ENCODE data around the gene SUFU. TPM values are rescaled to one million over a fixed set of nuclear protein-coding genes. Genes with fewer than 3 reads are reported as not detected.

The SUFU gene
- total RNA-seq, 1 donor from 2014 or later: 8.1 TPM

DNA sequence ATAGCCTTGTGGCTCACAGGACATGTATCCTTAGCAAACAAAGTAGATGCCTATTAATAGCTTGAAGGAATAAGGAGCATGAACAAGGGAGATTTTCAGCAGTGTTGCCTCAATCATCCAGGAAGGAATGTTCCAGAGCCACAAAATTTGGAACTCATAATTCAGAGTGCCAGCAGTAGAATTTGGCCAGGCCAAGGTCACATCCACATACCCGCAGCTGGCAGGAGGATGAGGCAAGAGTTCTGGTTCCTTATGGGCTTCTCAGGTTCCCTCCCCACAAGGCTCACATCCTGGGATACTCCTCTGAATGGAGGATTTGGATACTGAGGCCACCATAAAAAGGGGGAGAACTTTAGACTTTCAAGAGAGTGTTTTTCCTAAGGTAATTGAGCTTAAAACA, 45.8 kb downstream of the SUFU start:
- DNase-seq (ENCODE audit: low read depth): no peak

GRCh38 chr10:102550636-102551210, 47.0 kb downstream of the SUFU start:
- no peak for DNase-seq (ENCODE audit: low read depth)

GRCh38 chr10:102552533-102552932, 48.8 kb downstream of the SUFU start:
- DNase-seq (ENCODE audit: low read depth): no peak

DNA sequence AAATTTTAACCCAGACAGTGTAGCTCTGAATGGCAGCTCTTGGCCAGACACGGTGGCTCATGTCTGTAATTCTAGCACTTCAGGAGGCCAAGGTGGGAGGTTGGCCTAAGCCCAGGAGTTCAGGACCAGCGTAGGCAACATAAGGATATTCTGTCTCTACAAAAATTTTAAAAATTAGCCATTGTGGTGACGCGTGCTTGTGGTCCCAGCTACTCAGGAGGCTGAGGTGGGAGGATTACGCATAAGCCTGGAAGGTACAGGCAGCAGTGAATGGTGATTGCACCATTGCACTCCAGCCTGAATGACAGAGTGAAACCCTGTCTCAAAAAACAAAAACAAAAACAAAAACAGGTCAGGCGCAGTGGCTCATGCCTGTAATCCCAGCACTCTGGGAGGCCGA, 50.0 kb downstream of the SUFU start:
- DNase-seq (ENCODE audit: low read depth): no peak

DNA sequence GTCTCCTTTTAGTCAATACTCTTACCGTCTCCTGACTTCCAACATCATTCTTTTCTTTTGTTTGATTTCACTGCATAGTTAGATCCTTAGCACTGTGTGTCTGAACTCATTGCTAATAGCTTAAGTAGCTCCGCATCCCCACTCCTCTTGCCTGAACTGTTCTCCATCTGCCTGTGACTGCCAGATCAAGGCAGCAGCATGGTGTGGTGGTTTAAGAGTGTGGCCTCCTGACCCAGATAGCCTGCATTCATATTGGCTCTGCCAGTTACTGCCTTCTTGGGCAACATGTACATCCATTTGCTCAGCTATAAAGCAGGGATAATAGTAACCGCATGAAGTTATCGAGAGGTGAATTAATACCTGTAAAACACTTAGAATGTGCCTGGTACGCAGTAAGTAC, 50.8 kb downstream of the SUFU start:
- DNase-seq (ENCODE audit: low read depth): no peak

GRCh38 chr10:102555781-102556328, 52.1 kb downstream of the SUFU start:
- DNase-seq (ENCODE audit: low read depth): peak; percentile 63

DNA sequence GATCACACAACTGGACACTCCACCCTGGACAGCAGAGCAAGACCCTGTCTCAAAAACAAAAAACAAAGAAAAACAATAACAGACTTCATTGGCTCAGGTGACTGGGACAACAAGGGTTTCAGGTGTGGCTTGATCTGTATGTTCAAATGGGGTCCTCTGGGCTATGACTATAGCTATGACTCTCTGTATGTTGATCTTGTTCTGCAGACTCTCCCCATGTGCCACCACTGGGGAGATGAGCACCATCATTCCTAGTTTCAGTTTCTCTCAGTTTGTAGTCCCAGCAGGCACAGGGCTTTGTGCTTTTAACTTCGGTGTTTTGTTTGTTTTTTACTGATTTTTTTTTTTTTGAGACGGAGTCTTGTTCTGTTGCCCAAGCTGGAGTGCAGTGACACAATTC, 53.8 kb downstream of the SUFU start:
- DNase-seq (ENCODE audit: low read depth): no peak

GRCh38 chr10:102559764-102560163, 56.0 kb downstream of the SUFU start:
- no peak for DNase-seq (ENCODE audit: low read depth)

DNA sequence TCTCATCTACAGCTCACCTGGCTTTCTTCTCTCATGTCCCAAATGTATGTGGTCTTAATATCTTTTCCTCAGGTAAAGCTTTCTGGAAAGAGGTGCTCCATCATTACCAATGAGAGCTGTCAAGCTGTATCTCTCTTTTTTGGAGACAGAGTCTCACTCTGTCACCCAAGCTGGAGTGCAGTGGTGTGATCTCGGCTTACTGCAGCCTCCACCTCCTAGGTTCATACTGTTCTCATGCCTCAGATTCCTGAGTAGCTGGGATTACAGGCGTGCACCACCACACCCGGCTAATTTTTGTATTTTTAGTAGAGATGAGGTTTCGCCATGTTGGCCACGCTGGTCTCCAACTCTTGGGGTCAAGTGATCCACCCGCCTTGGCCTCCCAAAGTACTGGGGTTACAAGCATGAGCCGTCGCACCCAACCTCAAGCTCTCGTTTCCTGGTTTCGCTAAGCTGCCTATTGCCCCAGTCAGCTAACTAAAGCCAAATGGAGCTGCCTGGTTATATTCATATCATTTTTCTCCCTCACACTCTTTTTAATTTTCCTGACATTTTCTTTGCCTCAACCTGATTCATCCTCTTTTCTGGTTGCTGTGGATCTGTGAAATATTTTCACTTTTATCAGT, 60.5 kb downstream of the SUFU start:
- DNase-seq (ENCODE audit: low read depth): no peak

DNA sequence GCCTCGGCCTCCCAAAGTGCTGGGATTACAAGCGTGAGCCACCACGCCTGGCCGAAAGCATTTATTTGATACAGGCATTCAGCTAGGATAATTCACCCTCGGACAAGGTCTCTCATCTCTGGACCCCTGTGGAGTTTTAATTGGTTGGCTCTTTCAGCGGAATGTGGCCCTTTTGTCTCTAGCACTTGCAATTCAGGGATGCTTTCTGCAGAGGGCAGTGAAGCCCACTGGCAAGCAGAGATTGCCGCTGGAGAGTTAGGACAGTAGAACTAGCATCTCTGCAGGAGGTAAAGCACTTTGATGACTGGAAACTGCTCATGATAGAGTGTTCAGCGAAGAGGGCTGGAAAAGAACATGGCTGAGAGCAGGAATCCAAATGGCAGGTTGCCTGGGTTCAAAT, 62.0 kb downstream of the SUFU start:
- no peak for DNase-seq (ENCODE audit: low read depth)

- no peak for DNase-seq (ENCODE audit: low read depth)
These were observed 75.0 kb downstream of the SUFU start for GRCh38 chr10:102578782-102579181.

DNA sequence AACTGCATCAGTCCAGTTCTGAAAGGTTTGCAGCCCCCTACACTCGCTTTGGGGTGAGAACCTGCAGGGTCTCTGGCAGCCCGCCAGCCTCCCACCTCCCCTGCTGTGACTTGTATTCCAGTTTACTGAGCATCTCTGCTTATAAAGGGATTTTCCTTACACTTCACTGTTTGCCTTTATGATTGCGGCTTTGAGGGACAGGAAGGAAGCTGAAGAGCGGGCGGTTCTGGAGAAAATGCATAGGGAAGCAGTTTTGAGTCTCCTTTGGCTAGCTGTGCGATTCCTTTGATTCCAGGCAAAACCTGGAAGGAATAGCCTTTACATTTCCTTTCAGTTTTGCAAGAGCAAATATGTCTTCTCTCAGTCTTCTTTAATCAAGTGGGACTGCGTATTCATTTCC, 75.6 kb downstream of the SUFU start:
- no peak for DNase-seq (ENCODE audit: low read depth)

DNA sequence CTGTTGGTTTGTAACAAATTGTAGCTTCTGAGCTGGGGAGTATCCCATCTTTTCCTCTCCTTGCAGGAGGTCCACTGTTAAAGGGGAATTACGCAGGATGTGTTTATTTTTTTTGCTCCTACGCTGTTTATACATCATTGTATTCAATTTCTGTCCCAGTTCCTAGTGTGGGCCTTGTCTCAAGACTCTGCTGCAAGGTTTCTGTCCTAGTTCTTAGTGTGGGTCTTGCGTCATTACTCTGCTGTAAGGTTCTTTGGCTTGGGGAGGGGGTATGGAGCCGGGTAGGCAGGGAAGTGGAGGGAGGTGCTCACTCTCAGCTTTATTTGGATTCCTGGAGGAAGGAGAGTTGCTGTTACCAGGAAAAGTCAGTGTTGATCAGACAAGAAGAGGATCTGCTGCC, 76.5 kb downstream of the SUFU start:
- DNase-seq (ENCODE audit: low read depth): no peak

DNA sequence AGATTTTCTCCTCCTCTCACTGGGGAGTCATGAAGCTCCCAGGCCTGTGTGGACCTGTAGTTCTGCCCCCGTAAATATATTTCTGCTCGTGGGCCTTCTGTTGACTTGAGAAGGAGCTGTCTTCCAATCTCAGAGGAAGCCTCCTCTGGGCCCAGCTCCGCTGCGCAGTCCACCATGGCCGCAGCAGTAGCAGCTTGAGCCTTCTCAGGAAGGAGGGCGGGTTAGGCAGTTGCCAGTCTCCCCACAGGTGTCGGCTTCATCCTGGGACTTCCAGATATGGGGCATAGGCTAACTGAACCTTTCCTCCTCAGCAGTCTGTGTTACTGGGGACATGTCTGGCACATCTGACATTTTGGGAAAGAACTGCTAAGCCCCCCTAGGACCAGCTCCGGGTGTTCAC, 77.6 kb downstream of the SUFU start:
- DNase-seq (ENCODE audit: low read depth): no peak

DNA sequence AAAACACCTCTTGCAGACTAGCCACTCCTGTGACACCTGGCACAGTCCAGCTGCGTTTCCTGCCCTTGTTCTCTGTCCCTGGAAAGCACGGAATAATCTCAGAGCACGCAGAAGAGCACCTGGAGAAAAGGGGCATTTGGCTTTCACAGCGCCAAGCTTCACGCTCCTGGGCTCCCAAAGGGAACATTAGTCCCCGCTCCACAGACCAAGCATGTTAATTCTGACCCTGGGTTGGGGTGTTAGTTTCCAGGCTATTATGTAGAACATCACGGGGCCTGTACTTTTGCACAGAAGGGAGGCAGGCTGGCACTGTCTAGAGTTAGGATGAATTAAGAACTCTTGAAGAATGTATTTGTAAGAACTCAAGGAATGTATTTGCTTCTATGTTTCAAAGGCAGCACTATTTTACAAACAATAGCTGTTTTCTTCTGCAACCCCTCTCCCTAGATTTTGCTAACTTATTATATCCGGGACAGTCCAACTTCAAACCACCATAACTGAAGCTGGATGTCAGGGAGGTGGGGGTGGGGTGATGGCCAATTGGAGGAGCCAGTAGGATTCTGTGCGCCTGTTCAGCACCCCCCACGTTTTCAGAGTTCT, 78.3 kb downstream of the SUFU start:
- DNase-seq (ENCODE audit: low read depth): no peak

- peak; percentile 78 for DNase-seq (ENCODE audit: low read depth)
These were observed 80.0 kb downstream of the SUFU start for GRCh38 chr10:102583435-102584417.

GRCh38 chr10:102585026-102585425, 81.3 kb downstream of the SUFU start:
- no peak for DNase-seq (ENCODE audit: low read depth)

DNA sequence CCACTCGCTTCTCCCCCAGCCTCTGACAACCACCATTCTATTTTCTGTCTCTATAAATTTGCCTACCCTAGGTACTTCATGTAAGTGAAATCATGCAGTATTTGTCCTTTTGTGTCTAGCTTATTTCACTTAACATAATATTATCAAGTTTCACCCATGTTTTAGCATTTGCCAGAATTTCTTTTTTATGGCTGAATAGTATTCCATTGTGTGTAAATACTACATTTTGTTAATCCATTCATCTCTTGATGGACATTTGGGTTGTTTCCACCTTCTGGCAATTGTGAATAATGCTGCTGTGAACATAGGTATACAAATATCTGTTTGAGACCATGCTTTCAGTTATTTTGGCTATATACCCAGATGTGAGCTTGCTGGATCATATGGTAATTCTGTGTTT, 83.1 kb downstream of the SUFU start:
- DNase-seq (ENCODE audit: low read depth): no peak

DNA sequence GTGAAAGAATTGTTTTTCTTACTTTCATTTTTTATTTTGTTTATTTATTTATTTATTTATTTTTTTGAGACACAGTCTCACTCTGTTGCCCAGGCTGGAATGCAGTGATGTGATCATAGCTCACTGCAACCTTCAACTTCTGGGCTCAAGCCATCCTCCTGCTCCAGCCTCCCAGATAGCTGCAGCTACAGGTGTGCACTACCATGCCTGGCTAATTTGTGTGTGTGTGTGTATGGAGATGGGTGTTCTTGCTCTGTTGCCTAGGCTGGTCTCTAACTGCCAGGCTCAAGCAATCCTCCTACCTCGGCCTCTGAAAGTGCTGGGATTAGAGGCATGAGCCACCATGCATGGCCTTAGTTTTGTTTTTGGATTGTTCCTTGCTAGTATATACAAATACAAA, 85.1 kb downstream of the SUFU start:
- DNase-seq (ENCODE audit: low read depth): no peak

- peak; percentile 82 for DNase-seq (ENCODE audit: low read depth)
These were observed 89.5 kb downstream of the SUFU start for GRCh38 chr10:102593074-102593803.

DNA sequence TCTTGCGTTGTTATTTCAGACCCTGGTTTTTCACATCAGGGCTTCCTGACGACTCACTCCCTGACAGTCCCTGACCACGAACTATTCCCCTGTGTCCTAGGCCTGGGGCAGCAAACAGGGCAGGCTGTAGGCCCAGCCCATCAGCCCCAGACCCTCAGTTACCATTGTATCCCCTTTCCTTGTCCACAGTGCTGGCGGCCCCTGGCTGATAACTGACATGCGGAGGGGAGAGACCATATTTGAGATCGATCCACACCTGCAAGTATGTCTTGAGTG, 90.0 kb downstream of the SUFU start:
- DNase-seq (ENCODE audit: low read depth): no peak

GRCh38 chr10:102595293-102595692, 91.5 kb downstream of the SUFU start:
- no peak for DNase-seq (ENCODE audit: low read depth)
